ENCODE data around the gene PTPDC1.

DNA sequence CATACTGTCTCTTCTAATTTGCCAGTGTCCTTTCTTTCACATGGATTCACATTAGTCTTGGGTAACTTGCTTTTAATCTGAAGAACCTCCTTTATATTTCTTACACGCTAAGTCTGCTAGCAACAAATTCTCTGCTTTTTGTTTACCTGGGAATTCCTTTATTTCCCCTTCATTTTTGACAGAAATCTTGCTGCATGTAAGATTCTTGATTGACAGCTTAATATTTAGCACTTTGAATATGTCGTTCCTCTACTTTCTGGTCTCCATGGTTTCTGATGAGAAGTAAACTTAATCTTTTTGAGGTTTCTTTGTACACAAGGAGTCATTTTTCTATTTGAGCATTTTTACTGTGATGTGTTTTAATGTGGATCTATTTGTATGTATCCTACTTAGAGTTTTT lies 6.2 kb upstream of the PTPDC1 start:
- TF ChIP-seq, protein P1, sequence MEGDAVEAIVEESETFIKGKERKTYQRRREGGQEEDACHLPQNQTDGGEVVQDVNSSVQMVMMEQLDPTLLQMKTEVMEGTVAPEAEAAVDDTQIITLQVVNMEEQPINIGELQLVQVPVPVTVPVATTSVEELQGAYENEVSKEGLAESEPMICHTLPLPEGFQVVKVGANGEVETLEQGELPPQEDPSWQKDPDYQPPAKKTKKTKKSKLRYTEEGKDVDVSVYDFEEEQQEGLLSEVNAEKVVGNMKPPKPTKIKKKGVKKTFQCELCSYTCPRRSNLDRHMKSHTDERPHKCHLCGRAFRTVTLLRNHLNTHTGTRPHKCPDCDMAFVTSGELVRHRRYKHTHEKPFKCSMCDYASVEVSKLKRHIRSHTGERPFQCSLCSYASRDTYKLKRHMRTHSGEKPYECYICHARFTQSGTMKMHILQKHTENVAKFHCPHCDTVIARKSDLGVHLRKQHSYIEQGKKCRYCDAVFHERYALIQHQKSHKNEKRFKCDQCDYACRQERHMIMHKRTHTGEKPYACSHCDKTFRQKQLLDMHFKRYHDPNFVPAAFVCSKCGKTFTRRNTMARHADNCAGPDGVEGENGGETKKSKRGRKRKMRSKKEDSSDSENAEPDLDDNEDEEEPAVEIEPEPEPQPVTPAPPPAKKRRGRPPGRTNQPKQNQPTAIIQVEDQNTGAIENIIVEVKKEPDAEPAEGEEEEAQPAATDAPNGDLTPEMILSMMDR (conservative IDR thresholded peaks at IDR 0.05; ENCODE audit: low read length): no peak
- TF ChIP-seq EZH2phosphoT487 (IDR thresholded peaks at IDR 0.05; ENCODE audit: borderline replicate concordance): no peak

All from Loucy (cell line).